GM12892 (cell line): ENCODE data around the gene SH3RF1.

Experiments used
- DNase-seq: peaks from one replicate; pipeline ENCODE4 v3.0.0; 2011; ENCODE audit not compliant: insufficient read length
- FAIRE-seq: peaks from 2 replicates; lab custom pipeline; 2011; peaks lifted over from hg19 to GRCh38; lab: Jason Lieb, UNC
- POLR2A ChIP-seq: IDR thresholded peaks from 2 replicates; pipeline ENCODE4 v1.6.1; 2011; ENCODE audit warnings: low read depth, low read length, control low read depth
- POLR2AphosphoS5 ChIP-seq: IDR thresholded peaks from 2 replicates; pipeline ENCODE4 v1.6.1; 2011; ENCODE audit warnings: low read depth, low read length, control low read depth
- TAF1 ChIP-seq: IDR thresholded peaks from 2 replicates; pipeline ENCODE4 v1.6.1; 2011; ENCODE audit warnings: low read depth, mild to moderate bottlenecking, control low read depth, low read length, borderline replicate concordance

The SH3RF1 gene

GRCh38 chr4:169160825-169161224 is 109.9 kb downstream of the SH3RF1 start:
- DNase-seq (no peak), FAIRE-seq (no peak)

GRCh38 chr4:169159624-169160171 is 111.1 kb downstream of the SH3RF1 start:
- TF ChIP-seq TAF1 = no peak
- TF ChIP-seq POLR2A = no peak
- no peak for TF ChIP-seq POLR2AphosphoS5
- DNase-seq (no peak), FAIRE-seq (no peak)

More at GRCh38 chr4:169160825-169161224, 109.9 kb downstream of the SH3RF1 start:
- TF ChIP-seq POLR2AphosphoS5 (no peak), TAF1 (no peak), POLR2A (no peak)

GRCh38 chr4:169158861-169159260 is 111.9 kb downstream of the SH3RF1 start:
- TF ChIP-seq TAF1 = no peak
- TF ChIP-seq POLR2A = no peak
- no peak for TF ChIP-seq POLR2AphosphoS5
- FAIRE-seq (no peak), DNase-seq (no peak)

DNA sequence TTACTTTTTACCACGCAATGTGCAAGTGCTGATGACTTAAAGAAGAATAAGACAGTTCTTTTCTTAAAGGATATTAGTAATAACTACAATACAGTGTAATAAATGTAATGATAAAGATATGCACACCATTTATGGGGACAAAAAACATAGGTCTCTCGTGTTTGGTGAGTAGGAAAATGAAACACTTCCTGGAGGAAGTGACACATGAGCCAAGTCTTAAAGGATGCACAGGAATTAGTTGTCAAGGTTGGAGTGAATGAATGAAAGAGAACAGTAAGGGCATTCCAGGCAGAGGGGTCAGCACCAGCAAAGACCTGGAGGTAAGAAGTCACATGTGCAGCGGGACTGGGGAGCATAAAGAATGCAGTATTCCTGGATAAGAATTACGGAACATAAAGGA is 112.7 kb downstream of the SH3RF1 start:
- FAIRE-seq (no peak), DNase-seq (no peak)
- TF ChIP-seq POLR2A (no peak), POLR2AphosphoS5 (no peak), TAF1 (no peak)

DNA sequence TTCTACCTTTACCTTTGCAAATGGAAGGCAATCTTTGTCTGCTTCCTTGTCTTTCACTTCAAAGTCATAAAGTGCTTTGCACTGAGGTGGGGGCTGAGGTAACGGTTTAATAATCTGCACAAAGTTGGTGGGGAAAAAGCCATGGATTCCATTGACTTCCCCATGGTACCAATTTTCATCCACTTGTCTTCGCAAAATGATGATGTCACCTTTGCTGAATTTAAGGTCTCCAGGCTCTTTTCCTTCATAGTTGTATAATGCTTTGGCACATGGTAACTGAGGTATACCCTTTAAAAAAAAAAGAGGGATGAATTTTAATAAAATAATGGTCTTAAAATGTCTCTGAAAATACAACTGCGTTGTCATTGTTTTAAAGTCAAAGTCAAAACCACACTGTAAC is 114.4 kb downstream of the SH3RF1 start:
- DNase-seq (no peak), FAIRE-seq (no peak)
- no peak for TF ChIP-seq TAF1
- TF ChIP-seq POLR2AphosphoS5 = no peak
- no peak for TF ChIP-seq POLR2A

GRCh38 chr4:169154121-169154520 is 116.6 kb downstream of the SH3RF1 start:
- DNase-seq (no peak), FAIRE-seq (no peak)
- TF ChIP-seq POLR2AphosphoS5 (no peak), TAF1 (no peak), POLR2A (no peak)

- no peak for FAIRE-seq
- no peak for TF ChIP-seq POLR2A
- no peak for DNase-seq
Measured at GRCh38 chr4:169153481-169154087, 117.2 kb downstream of the SH3RF1 start.

- no peak for TF ChIP-seq TAF1
- no peak for TF ChIP-seq POLR2A
- TF ChIP-seq POLR2AphosphoS5 = no peak
- FAIRE-seq (no peak), DNase-seq (no peak)
Measured at GRCh38 chr4:169152899-169153298, 117.9 kb downstream of the SH3RF1 start.

DNA sequence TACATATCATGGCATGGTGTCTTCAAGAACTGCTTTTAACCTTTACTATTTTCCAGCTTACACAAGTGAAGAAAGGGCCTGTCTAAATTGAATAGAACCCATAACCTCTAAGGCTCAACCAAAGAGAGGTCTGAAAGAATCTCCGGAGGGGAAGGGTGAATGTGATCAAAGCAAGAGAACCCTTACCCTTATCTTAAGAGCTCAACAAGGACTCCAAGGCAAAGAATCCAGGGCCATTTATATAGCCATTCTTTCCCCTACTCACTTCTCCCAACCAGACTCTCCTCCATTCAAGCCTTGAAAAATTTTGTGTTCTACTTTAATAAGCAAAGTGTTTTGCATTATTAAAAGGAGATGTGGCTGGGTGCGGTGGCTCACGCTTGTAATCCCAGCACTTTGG is 118.7 kb downstream of the SH3RF1 start:
- TF ChIP-seq TAF1 (no peak), POLR2AphosphoS5 (no peak), POLR2A (no peak)
- FAIRE-seq = no peak

GRCh38 chr4:169151671-169152070 is 119.1 kb downstream of the SH3RF1 start:
- no peak for DNase-seq
- TF ChIP-seq TAF1 = no peak
- no peak for TF ChIP-seq POLR2AphosphoS5
- no peak for TF ChIP-seq POLR2A
- FAIRE-seq = no peak

More for the DNA sequence above, 118.7 kb downstream of the SH3RF1 start:
- DNase-seq = no peak

- FAIRE-seq = no peak
- DNase-seq = no peak
- TF ChIP-seq POLR2A (no peak), TAF1 (no peak), POLR2AphosphoS5 (no peak)
Measured at GRCh38 chr4:169150806-169151205, 120.0 kb downstream of the SH3RF1 start.

DNA sequence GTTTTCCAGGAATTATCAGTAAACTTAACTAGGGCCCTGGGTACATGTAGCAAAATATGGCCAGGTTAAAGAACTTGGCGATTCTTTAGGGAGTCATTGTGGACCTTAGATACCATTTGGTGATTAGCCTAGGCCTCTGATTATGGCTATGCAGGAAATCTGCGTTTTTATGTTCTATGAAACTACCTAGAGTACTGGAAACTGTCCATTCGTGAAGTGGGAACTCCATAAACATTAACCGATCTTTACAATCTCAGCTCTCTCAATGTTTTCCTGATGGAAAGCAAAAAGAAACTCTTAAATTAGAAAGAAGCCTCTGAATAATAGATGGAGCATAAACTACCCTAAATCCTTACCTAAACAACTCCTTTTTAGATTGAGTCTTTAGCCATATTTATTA is 121.9 kb downstream of the SH3RF1 start:
- DNase-seq (no peak), FAIRE-seq (no peak)
- no peak for TF ChIP-seq POLR2A
- TF ChIP-seq TAF1 = no peak
- TF ChIP-seq POLR2AphosphoS5 = no peak
